OCI-LY7 (cell line): Measurements from ENCODE around the gene SUMF1. TPM values are rescaled to one million over a fixed set of nuclear protein-coding genes. Genes with fewer than 3 reads are reported as not detected.

ENCODE experiments used
- BruUV-seq: library from RNA; stranded (reverse); fragments of 400-500 nt; replicated peaks from 2 replicates; lab custom pipeline; 2021; lab: Mats Ljungman, UMichigan
- CTCF ChIA-PET: fragments of 300-600 bp; sonication (Branson Sonifier 250); formaldehyde crosslinking; loops from one replicate; lab custom pipeline; 2022; ENCODE audit warnings: antibody characterized with exemption; ENCODE audit not compliant: unreplicated experiment; lab: Charles Lee
- POLR2A ChIA-PET: fragments of 300-600 bp; sonication (Branson Sonifier 250); formaldehyde crosslinking; loops from one replicate; lab custom pipeline; 2022; ENCODE audit warnings: antibody characterized with exemption; lab: Charles Lee
- DNase-seq: peaks from one replicate; pipeline ENCODE4 v3.0.0-alpha.2; 2015; ENCODE audit warnings: low spot score
- H2AFZ ChIP-seq: fragments of 200-600 bp; sonication (generic), shearing (Covaris generic); 2 replicates; pipeline ENCODE4 v1.6.1; 2014; ENCODE audit warnings: mild to moderate bottlenecking, antibody characterized with exemption, low read length, moderate library complexity
- H3K27ac ChIP-seq: fragments of 200-600 bp; sonication (generic); 2 replicates; pipeline ENCODE4 v1.5.1; 2014; ENCODE audit warnings: mixed run types, low read depth, mild to moderate bottlenecking, moderate library complexity, low read length, inconsistent platforms; ENCODE audit not compliant: poor library complexity, severe bottlenecking
- H3K36me3 ChIP-seq: fragments of 200-600 bp; sonication (generic); 2 replicates; pipeline ENCODE4 v1.6.1; 2014; ENCODE audit warnings: mild to moderate bottlenecking, antibody characterized with exemption, low read length, moderate library complexity, mixed read lengths; ENCODE audit not compliant: insufficient read depth
- H3K4me1 ChIP-seq: fragments of 200-600 bp; sonication (generic); 2 replicates; pipeline ENCODE4 v1.5.1; 2014; ENCODE audit warnings: mild to moderate bottlenecking, low read length; ENCODE audit not compliant: insufficient read depth, poor library complexity, severe bottlenecking
- H3K4me2 ChIP-seq: fragments of 200-600 bp; sonication (generic); 2 replicates; pipeline ENCODE4 v1.6.1; 2014; ENCODE audit warnings: mild to moderate bottlenecking, low read length
- H3K4me3 ChIP-seq: fragments of 200-600 bp; sonication (generic); 2 replicates; pipeline ENCODE4 v1.5.1; 2014; ENCODE audit warnings: mild to moderate bottlenecking, low read depth, low read length; ENCODE audit not compliant: poor library complexity, severe bottlenecking
- H3K79me2 ChIP-seq: fragments of 200-600 bp; sonication (generic); 2 replicates; pipeline ENCODE4 v1.6.1; 2016; ENCODE audit warnings: low read depth, mild to moderate bottlenecking, low read length, moderate library complexity, mixed read lengths; ENCODE audit not compliant: insufficient read depth
- H3K9me2 ChIP-seq: fragments of 200-600 bp; sonication (generic); 2 replicates; pipeline ENCODE4 v1.6.1; 2016; ENCODE audit warnings: mild to moderate bottlenecking, low read length, mixed read lengths; ENCODE audit not compliant: insufficient read depth
- H3K9me3 ChIP-seq: fragments of 200-600 bp; sonication (generic); 2 replicates; pipeline ENCODE4 v1.6.1; 2014; ENCODE audit warnings: mild to moderate bottlenecking, mixed run types, low read length, mixed read lengths
- H4K20me1 ChIP-seq: fragments of 200-600 bp; sonication (generic); 2 replicates; pipeline ENCODE4 v1.6.1; 2014; ENCODE audit warnings: mild to moderate bottlenecking, antibody characterized with exemption, low read length, moderate library complexity, mixed read lengths; ENCODE audit not compliant: insufficient read depth
- CTCF ChIP-seq: fragments of 200-600 bp; sonication (generic); conservative IDR thresholded peaks from 2 replicates; pipeline ENCODE4 v1.5.1; 2014; ENCODE audit warnings: mild to moderate bottlenecking, antibody characterized with exemption, low read length, moderate library complexity, mixed read lengths
- EZH2phosphoT487 ChIP-seq: fragments of 200-600 bp; sonication (generic); IDR thresholded peaks from 2 replicates; pipeline ENCODE4 v1.6.1; 2018; ENCODE audit warnings: low read depth, borderline replicate concordance, mild to moderate bottlenecking, mixed run types, antibody characterized with exemption, low read length, moderate library complexity, mixed read lengths
- intact Hi-C: fragments of 100-400 bp; cut with micrococcal nuclease; formaldehyde crosslinking; loops from one replicate; pipeline ENCODE4 v1.10.0; 2022; ENCODE audit not compliant: unreplicated experiment
- total RNA-seq, 2 experiments: library from RNA; depleted of rRNA in 1 of 2; stranded (reverse); fragments of >200 nt in 1 of 2; shearing (Covaris generic) in 1 of 2; gene quantifications; 2 replicates each; pipeline ENCODE4 v1.2.3, GENCODE V29; 2014 to 2022

Gene SUMF1
- total RNA-seq, 2 experiments from 2014 or later: 9.1 to 11.9 TPM

- H3K27ac ChIP-seq: no peak overlapping the region
- H3K36me3 ChIP-seq: no peaks in the 10 kb centered on the region
- no peaks in the 10 kb centered on the region for H4K20me1 ChIP-seq
- ChIA-PET POLR2A (interaction anchor here (0.6 kb wide), 1 partner anchor 564 kb away, joined by 4 read pairs; no protein-coding TSS in a partner anchor), CTCF (no interaction called here)
- DNase-seq: no peak
- no peak overlapping the region for H3K4me2 ChIP-seq
- no TSS peak for BruUV-seq
- no peaks in the 10 kb centered on the region for H3K9me3 ChIP-seq
- H3K4me1 ChIP-seq: no peaks in the 10 kb centered on the region
- H2AFZ ChIP-seq: no peak overlapping the region
- no peak for TF ChIP-seq EZH2phosphoT487
- TF ChIP-seq CTCF: no peak
- no peaks in the 10 kb centered on the region for H3K79me2 ChIP-seq
- intact Hi-C loops: no loop called here
- H3K4me3 ChIP-seq: no peak overlapping the region
- no peaks in the 10 kb centered on the region for H3K9me2 ChIP-seq
Measured at GRCh38 chr3:4416427-4416945, 50.6 kb downstream of the SUMF1 start.

DNA sequence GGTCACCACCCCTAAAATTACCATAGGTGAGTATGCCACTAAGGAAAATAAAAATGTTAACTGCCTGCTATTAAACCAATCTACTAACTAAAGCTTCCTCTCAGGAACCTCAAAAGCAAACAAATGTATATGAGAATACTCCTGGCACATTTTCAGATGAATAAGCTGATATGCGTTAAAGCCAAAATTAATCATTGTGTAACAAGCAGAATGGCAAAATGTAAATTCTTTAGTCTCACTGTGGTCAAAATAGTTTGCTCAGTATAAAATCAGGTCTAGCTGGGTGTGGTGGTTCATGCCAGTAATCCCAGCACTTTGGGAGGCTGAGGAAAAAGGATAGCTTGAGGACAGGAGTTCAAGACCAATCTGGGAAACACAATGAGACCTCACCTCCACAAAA lies 53.6 kb downstream of the SUMF1 start:
- TF ChIP-seq CTCF (no peak), EZH2phosphoT487 (no peak)
- no peaks in the 10 kb centered on the region for H3K4me1 ChIP-seq
- no peaks in the 10 kb centered on the region for H3K9me3 ChIP-seq
- no TSS peak for BruUV-seq
- intact Hi-C loops: no loop called here
- no peaks in the 10 kb centered on the region for H3K79me2 ChIP-seq
- no peaks in the 10 kb centered on the region for H4K20me1 ChIP-seq
- H3K36me3 ChIP-seq: no peaks in the 10 kb centered on the region
- H3K4me3 ChIP-seq: no peak overlapping the region
- ChIA-PET POLR2A (no interaction called here), CTCF (no interaction called here)
- H3K4me2 ChIP-seq: no peak overlapping the region
- DNase-seq: no peak
- H3K9me2 ChIP-seq: no peaks in the 10 kb centered on the region
- H3K27ac ChIP-seq: no peak overlapping the region
- no peak overlapping the region for H2AFZ ChIP-seq

- TF ChIP-seq EZH2phosphoT487: no peak
- POLR2A ChIA-PET: no interaction called here
Measured at GRCh38 chr3:4411833-4412232, 55.2 kb downstream of the SUMF1 start.

More at GRCh38 chr3:4411833-4412232, 55.2 kb downstream of the SUMF1 start:
- Histone ChIP-seq H3K9me2 (no peaks in the 10 kb centered on the region), H3K79me2 (no peaks in the 10 kb centered on the region), H3K4me1 (no peaks in the 10 kb centered on the region), H3K27ac (no peak overlapping the region), H3K4me2 (no peak overlapping the region), H4K20me1 (no peaks in the 10 kb centered on the region), H3K4me3 (no peak overlapping the region), H2AFZ (no peak overlapping the region), H3K36me3 (no peaks in the 10 kb centered on the region), H3K9me3 (no peaks in the 10 kb centered on the region)
- CTCF ChIA-PET: no interaction called here
- intact Hi-C loops: no loop called here
- no peak for DNase-seq
- BruUV-seq: no TSS peak
